B cell (primary cell): ENCODE data around the gene TEX13D. TPM values are rescaled to one million over a fixed set of nuclear protein-coding genes. Genes with fewer than 3 reads are reported as not detected.

ENCODE experiments used
- ATAC-seq: fragments of 200-7000 bp; cut with Tn5 transposase; one replicate; pipeline ENCODE4 v1.10.0; 2021; ENCODE audit warnings: low read depth, mild to moderate bottlenecking, moderate number of reproducible peaks, moderate library complexity
- CTCF ChIA-PET: fragments of 350-600 bp; sonication (Branson Sonifier 250); formaldehyde crosslinking; loops from one replicate; lab custom pipeline; 2021; ENCODE audit warnings: antibody characterized with exemption, inconsistent platforms; lab: Charles Lee
- POLR2A ChIA-PET: fragments of 350-600 bp; sonication (Branson Sonifier 250); formaldehyde crosslinking; loops from one replicate; lab custom pipeline; 2021; ENCODE audit warnings: antibody characterized with exemption; lab: Charles Lee
- DNase-seq: peaks from one replicate; pipeline ENCODE4 v3.0.0; 2013
- H2AFZ ChIP-seq: 2 replicates; pipeline ENCODE4 v1.6.1; 2012; ENCODE audit warnings: mild to moderate bottlenecking, low read depth, low read length; ENCODE audit not compliant: insufficient read depth, poor library complexity, severe bottlenecking
- H3K27ac ChIP-seq, 2 donors: 1 replicate in 1 of 2; 2 replicates in 1 of 2; pipeline ENCODE4 v1.5.1; 2012 to 2013; ENCODE audit warnings: low read length in 2 of 2, mild to moderate bottlenecking in 2 of 2, moderate library complexity in 1 of 2
- H3K27me3 ChIP-seq, 4 experiments: fragments of 200-600 bp in 1 of 4; sonication (generic) in 1 of 4; replicated peaks in 1 of 4; 1 replicate in 2 of 4; 2 replicates in 2 of 4; pipeline versions ENCODE4 v1.6.1 to v1.7.0; 2013 to 2016; ENCODE audit warnings: low read length in 3 of 4, mild to moderate bottlenecking in 2 of 4, mixed read lengths in 1 of 4, moderate library complexity in 1 of 4; ENCODE audit not compliant: insufficient read depth in 4 of 4, control insufficient read depth in 3 of 4; ENCODE audit errors: control extremely low read depth in 1 of 4
- H3K36me3 ChIP-seq, 2 experiments: replicated peaks in 1 of 2; 1 replicate in 1 of 2; 2 replicates in 1 of 2; pipeline versions ENCODE4 v1.6.1 to v1.7.1; 2013; ENCODE audit warnings: low read length in 1 of 2; ENCODE audit not compliant: insufficient read depth in 2 of 2, control insufficient read depth in 1 of 2; ENCODE audit errors: control extremely low read depth in 1 of 2, extremely low read depth in 1 of 2
- H3K4me1 ChIP-seq, 2 donors: fragments of 200-600 bp in 1 of 2; sonication (generic) in 1 of 2; 1 replicate in 1 of 2; 2 replicates in 1 of 2; pipeline versions ENCODE4 v1.5.1 to v1.6.1; 2013 to 2017; ENCODE audit warnings: low read length in 2 of 2; ENCODE audit not compliant: control insufficient read depth in 2 of 2, insufficient read depth in 2 of 2
- H3K4me2 ChIP-seq: replicated peaks from 2 replicates; pipeline ENCODE3; 2012; ENCODE audit warnings: mild to moderate bottlenecking, low read depth, low read length; ENCODE audit not compliant: poor library complexity, severe bottlenecking
- H3K4me3 ChIP-seq, 5 experiments: fragments of 200-600 bp in 1 of 5; sonication (generic) in 1 of 5; 1 replicate in 3 of 5; 2 replicates in 2 of 5; pipeline versions ENCODE4 v1.5.1 to v1.7.0; 2011 to 2016; ENCODE audit warnings: low read length in 4 of 5, mild to moderate bottlenecking in 4 of 5, low read depth in 2 of 5, control low read depth in 1 of 5, moderate library complexity in 1 of 5; ENCODE audit not compliant: insufficient read depth in 1 of 5; ENCODE audit errors: control extremely low read depth in 1 of 5, extremely low read depth in 1 of 5
- H3K79me2 ChIP-seq: fragments of 200-600 bp; sonication (generic); one replicate; pipeline ENCODE4 v1.6.0; 2016; ENCODE audit warnings: low read length; ENCODE audit not compliant: control insufficient read depth, insufficient read depth
- H3K9ac ChIP-seq: fragments of 200-600 bp; sonication (generic); 2 replicates; pipeline ENCODE4 v1.6.1; 2017; ENCODE audit warnings: mild to moderate bottlenecking, low read length, moderate library complexity
- H3K9me3 ChIP-seq, 3 donors: one replicate each; pipeline versions ENCODE4 v1.6.1 to v1.7.1; 2013; ENCODE audit warnings: low read length in 2 of 3; ENCODE audit not compliant: control insufficient read depth in 2 of 3, insufficient read depth in 1 of 3; ENCODE audit errors: control extremely low read depth in 1 of 3
- H4K20me1 ChIP-seq: 2 replicates; pipeline ENCODE4 v1.6.0; 2012; ENCODE audit warnings: mild to moderate bottlenecking, low read length; ENCODE audit not compliant: insufficient read depth, control insufficient read depth, poor library complexity, severe bottlenecking
- H3K27ac Mint-ChIP-seq: one replicate; pipeline ENCODE4 v1.8.0; 2021; ENCODE audit warnings: mixed read lengths
- H3K27me3 Mint-ChIP-seq: one replicate; pipeline ENCODE4 v1.8.0; 2021; ENCODE audit warnings: mixed read lengths
- H3K4me1 Mint-ChIP-seq: one replicate; pipeline ENCODE4 v1.8.0; 2021; ENCODE audit warnings: mixed read lengths
- H3K4me3 Mint-ChIP-seq: one replicate; pipeline ENCODE4 v1.8.0; 2021; ENCODE audit warnings: mixed read lengths
- H3K9me3 Mint-ChIP-seq: one replicate; pipeline ENCODE4 v1.8.0; 2022; ENCODE audit warnings: mixed read lengths; ENCODE audit not compliant: insufficient read depth
- CTCF ChIP-seq: fragments of 200-600 bp; IDR thresholded peaks from one replicate; pipeline ENCODE4 v1.8.0; 2022; ENCODE audit warnings: antibody characterized with exemption, mild to moderate bottlenecking
- EZH2 ChIP-seq: IDR thresholded peaks from 2 replicates; pipeline ENCODE4 v1.6.1; 2012; ENCODE audit warnings: borderline replicate concordance, low read depth, mild to moderate bottlenecking, moderate library complexity, low read length; ENCODE audit not compliant: insufficient read depth, poor library complexity, severe bottlenecking
- WGBS: methylation state at CpG from one replicate; pipeline ENCODE4 v1.1.5; 2013; ENCODE audit warnings: missing lambda C conversion rate; ENCODE audit not compliant: insufficient coverage; 5-methylcytosine and 5-hydroxymethylcytosine counted together
- intact Hi-C: fragments of 100-400 bp; cut with micrococcal nuclease; formaldehyde crosslinking; loops from one replicate; pipeline ENCODE4 v1.10.0; 2022
- polyA plus RNA-seq: library from polyadenylated mRNA; depleted of rRNA; stranded (reverse); fragments of >200 nt; gene quantifications from 2 replicates; pipeline ENCODE4 v1.2.3, GENCODE V29; 2012
- total RNA-seq, 2 donors: library from RNA; stranded (reverse); fragments of 120-200 nt in 1 of 2; gene quantifications; 1 replicate in 1 of 2; 2 replicates in 1 of 2; pipeline versions ENCODE4 v1.2.3 to v1.2.4, GENCODE V29; 2013 to 2022

Gene TEX13D
- total and polyA plus RNA-seq, 2 donors (not counting 1 experiment from before 2014, with no cell fraction given): not detected

- no peak for ATAC-seq
- CTCF ChIA-PET: no interaction called here
- Histone ChIP-seq H3K36me3 (no peaks in the 10 kb centered on the region), H2AFZ (no peak overlapping the region), H3K79me2 (no peaks in the 10 kb centered on the region), H3K27me3 (no peaks in the 10 kb centered on the region), H3K9me3 (peaks cover 0 to 4% (median 0%) of the 10 kb centered on the region in 3 donors), H3K4me2 (no peak overlapping the region), H4K20me1 (no peaks in the 10 kb centered on the region), H3K4me1 (peaks cover 0 to 3% of the 10 kb centered on the region in 2 donors), H3K9ac (no peak overlapping the region), H3K4me3 (no peak overlapping the region), H3K27ac (no peak overlapping the region)
- Mint-ChIP-seq H3K4me3 (no peak overlapping the region), H3K9me3 (no peaks in the 10 kb centered on the region), H3K27me3 (peaks cover 5% of the 10 kb centered on the region), H3K27ac (no peak overlapping the region), H3K4me1 (no peaks in the 10 kb centered on the region)
- WGBS: no CpG with 5 or more reads among the region's 1 CpG
- no peak for TF ChIP-seq CTCF
- no peak for TF ChIP-seq EZH2
- intact Hi-C loops: no loop called here
- DNase-seq: no peak
- POLR2A ChIA-PET: no interaction called here
These were observed 3.1 kb downstream of the TEX13D start for GRCh38 chrX:124335598-124335997.

GRCh38 chrX:124337916-124338315 lies 5.5 kb downstream of the TEX13D start:
- Histone ChIP-seq H2AFZ (no peak overlapping the region), H3K4me2 (no peak overlapping the region), H4K20me1 (no peaks in the 10 kb centered on the region), H3K9ac (no peak overlapping the region), H3K9me3 (peaks cover 0 to 2% (median 0%) of the 10 kb centered on the region in 3 donors), H3K79me2 (no peaks in the 10 kb centered on the region), H3K36me3 (no peaks in the 10 kb centered on the region), H3K27me3 (no peaks in the 10 kb centered on the region), H3K4me1 (peaks cover 0 to 3% of the 10 kb centered on the region in 2 donors), H3K27ac (no peak overlapping the region), H3K4me3 (no peak overlapping the region)
- WGBS: no CpG with 5 or more reads among the region's 1 CpG
- intact Hi-C loops: no loop called here
- ChIA-PET POLR2A (no interaction called here), CTCF (no interaction called here)
- DNase-seq (no peak), ATAC-seq (no peak)
- Mint-ChIP-seq H3K27ac (no peak overlapping the region), H3K4me1 (no peaks in the 10 kb centered on the region), H3K4me3 (no peak overlapping the region), H3K9me3 (no peaks in the 10 kb centered on the region), H3K27me3 (peaks cover 5% of the 10 kb centered on the region)
- no peak for TF ChIP-seq EZH2
- no peak for TF ChIP-seq CTCF
